MCF 10A (cell line): ENCODE data around the gene GPR78. TPM values are rescaled to one million over a fixed set of nuclear protein-coding genes. Genes with fewer than 3 reads are reported as not detected.

Source experiments
- BruUV-seq: library from RNA; stranded (reverse); fragments of 400-500 nt; replicated peaks from 2 replicates; lab custom pipeline; 2021; lab: Mats Ljungman, UMichigan
- CTCF ChIA-PET: fragments of 300-600 bp; sonication (Branson Sonifier 250); formaldehyde crosslinking; extraction: SDS; loops from one replicate; lab custom pipeline; 2021; ENCODE audit warnings: antibody characterized with exemption, inconsistent platforms; lab: Yijun Ruan, JAX
- POLR2A ChIA-PET: fragments of 300-600, 350-650 bp; sonication (Branson Sonifier 250); formaldehyde crosslinking; extraction: SDS; loops from one replicate; lab custom pipeline; 2020; ENCODE audit warnings: antibody characterized with exemption, inconsistent platforms; lab: Yijun Ruan, JAX
- DNase-seq: peaks from one replicate; pipeline ENCODE4 v3.0.0-alpha.2; 2018; ENCODE audit not compliant: unreplicated experiment
- H3K27ac Mint-ChIP-seq: one replicate; pipeline ENCODE4 v1.8.0; 2022; ENCODE audit warnings: mild to moderate bottlenecking, low read depth, mixed read lengths; ENCODE audit not compliant: unreplicated experiment
- H3K27me3 Mint-ChIP-seq: one replicate; pipeline ENCODE4 v1.8.0; 2022; ENCODE audit warnings: mixed read lengths; ENCODE audit not compliant: insufficient read depth, unreplicated experiment
- H3K36me3 Mint-ChIP-seq: one replicate; pipeline ENCODE4 v1.8.0; 2022; ENCODE audit warnings: mild to moderate bottlenecking, moderate library complexity, mixed read lengths; ENCODE audit not compliant: insufficient read depth, unreplicated experiment
- H3K4me1 Mint-ChIP-seq: one replicate; pipeline ENCODE4 v1.8.0; 2022; ENCODE audit warnings: mixed read lengths; ENCODE audit not compliant: insufficient read depth, unreplicated experiment
- H3K4me3 Mint-ChIP-seq: one replicate; pipeline ENCODE4 v1.8.0; 2022; ENCODE audit warnings: mild to moderate bottlenecking, moderate library complexity, mixed read lengths; ENCODE audit not compliant: unreplicated experiment
- H3K9me3 Mint-ChIP-seq: one replicate; pipeline ENCODE4 v1.8.0; 2022; ENCODE audit warnings: mixed read lengths; ENCODE audit not compliant: unreplicated experiment
- intact Hi-C: fragments of 100-400 bp; cut with micrococcal nuclease; formaldehyde crosslinking; loops from 2 replicates; pipeline ENCODE4 v1.14.1; 2022
- total RNA-seq: library from RNA; stranded (reverse); gene quantifications from 2 replicates; pipeline ENCODE4 v1.2.3, GENCODE V29; 2022
- TF ChIP-seq, protein P1 (sequence below): fragments of 200-600 bp; IDR thresholded peaks from one replicate; pipeline ENCODE4 v1.8.0; 2022; ENCODE audit warnings: antibody characterized with exemption, mild to moderate bottlenecking; ENCODE audit not compliant: unreplicated experiment

The GPR78 gene
- total RNA-seq, 1 experiment from 2014 or later = not detected

DNA sequence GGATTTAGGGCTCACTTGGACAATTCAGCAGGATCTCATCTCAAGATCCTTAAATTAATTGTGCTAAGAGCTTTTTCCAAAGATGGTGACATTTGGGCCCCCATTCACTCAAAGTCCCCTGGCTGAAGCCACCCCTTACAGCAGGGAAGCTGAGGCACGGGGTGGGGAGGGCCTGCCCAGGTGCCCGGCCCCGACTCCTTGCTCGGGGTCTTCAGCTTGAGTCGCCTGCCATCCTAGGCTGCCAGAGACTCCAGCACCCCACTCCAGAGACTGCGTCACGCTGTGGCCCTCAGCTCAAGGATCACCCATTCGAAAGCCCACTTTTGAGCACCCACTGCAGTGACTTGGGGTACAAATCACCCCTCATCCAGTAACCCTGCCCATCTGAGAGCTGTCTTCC lies 39.2 kb upstream of the GPR78 start:
- Mint-ChIP-seq H3K4me3 (no peak overlapping the region), H3K4me1 (peaks cover 20% of the 10 kb centered on the region), H3K9me3 (no peaks in the 10 kb centered on the region), H3K27ac (no peak overlapping the region), H3K27me3 (no peaks in the 10 kb centered on the region), H3K36me3 (no peaks in the 10 kb centered on the region)
- TF ChIP-seq, protein P1, sequence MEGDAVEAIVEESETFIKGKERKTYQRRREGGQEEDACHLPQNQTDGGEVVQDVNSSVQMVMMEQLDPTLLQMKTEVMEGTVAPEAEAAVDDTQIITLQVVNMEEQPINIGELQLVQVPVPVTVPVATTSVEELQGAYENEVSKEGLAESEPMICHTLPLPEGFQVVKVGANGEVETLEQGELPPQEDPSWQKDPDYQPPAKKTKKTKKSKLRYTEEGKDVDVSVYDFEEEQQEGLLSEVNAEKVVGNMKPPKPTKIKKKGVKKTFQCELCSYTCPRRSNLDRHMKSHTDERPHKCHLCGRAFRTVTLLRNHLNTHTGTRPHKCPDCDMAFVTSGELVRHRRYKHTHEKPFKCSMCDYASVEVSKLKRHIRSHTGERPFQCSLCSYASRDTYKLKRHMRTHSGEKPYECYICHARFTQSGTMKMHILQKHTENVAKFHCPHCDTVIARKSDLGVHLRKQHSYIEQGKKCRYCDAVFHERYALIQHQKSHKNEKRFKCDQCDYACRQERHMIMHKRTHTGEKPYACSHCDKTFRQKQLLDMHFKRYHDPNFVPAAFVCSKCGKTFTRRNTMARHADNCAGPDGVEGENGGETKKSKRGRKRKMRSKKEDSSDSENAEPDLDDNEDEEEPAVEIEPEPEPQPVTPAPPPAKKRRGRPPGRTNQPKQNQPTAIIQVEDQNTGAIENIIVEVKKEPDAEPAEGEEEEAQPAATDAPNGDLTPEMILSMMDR = no peak
- CTCF ChIA-PET = interaction anchor here (0.6 to 0.7 kb wide), 2 partner anchors 36 to 231 kb away, joined by 3 read pairs; no protein-coding TSS in a partner anchor
- intact Hi-C loops = no loop called here
- BruUV-seq = no TSS peak
- POLR2A ChIA-PET = no interaction called here
- DNase-seq = no peak

DNA sequence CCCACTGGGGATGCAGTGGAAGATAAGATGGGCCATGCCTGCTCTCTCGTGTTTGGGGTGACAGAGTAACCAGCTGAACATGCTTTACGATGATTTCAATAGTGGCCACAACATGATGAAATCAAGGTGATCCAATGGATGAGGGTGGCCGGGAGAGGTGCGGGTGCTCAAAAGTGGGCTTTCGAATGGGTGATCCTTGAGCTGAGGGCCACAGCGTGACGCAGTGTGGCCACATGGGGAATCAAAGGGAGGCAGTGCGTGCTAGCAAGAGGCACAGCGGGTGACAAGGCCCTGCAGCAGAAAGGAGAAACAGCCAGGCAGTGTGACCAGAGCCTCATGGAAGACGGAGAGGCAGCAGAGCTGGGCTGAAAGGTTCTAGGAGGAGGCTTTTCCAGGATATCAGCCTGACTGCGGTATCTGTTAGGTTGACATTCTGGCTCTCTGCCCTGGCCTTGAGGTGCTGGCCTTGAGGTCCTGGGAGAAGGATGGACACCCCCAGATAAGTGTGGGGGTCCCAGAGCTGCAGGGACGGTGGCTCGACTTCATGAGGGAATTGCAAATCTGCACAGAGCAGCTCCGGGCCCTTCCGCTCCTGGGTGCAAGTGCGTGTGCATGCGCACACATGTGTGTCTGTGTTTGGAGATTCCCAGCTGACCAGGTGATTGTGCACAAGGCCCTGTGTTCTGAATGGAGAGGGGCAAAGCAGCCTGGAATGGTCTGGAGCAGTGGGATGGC lies 38.0 kb upstream of the GPR78 start:
- Mint-ChIP-seq H3K9me3 (no peaks in the 10 kb centered on the region), H3K36me3 (no peaks in the 10 kb centered on the region), H3K4me3 (no peak overlapping the region), H3K4me1 (peaks cover 15% of the 10 kb centered on the region), H3K27me3 (no peaks in the 10 kb centered on the region), H3K27ac (no peak overlapping the region)
- no peak for DNase-seq
- BruUV-seq = no TSS peak
- TF ChIP-seq, protein P1 = no peak
- POLR2A ChIA-PET = interaction anchor here (0.5 to 0.7 kb wide), 2 partner anchors 11 to 1180 kb away, joined by 3 to 4 read pairs; no protein-coding TSS in a partner anchor
- CTCF ChIA-PET = interaction anchor here (0.5 to 0.7 kb wide), 3 partner anchors 22 to 1171 kb away, joined by 3 to 4 read pairs (median 3); no protein-coding TSS in a partner anchor
- intact Hi-C loops = no loop called here

DNA sequence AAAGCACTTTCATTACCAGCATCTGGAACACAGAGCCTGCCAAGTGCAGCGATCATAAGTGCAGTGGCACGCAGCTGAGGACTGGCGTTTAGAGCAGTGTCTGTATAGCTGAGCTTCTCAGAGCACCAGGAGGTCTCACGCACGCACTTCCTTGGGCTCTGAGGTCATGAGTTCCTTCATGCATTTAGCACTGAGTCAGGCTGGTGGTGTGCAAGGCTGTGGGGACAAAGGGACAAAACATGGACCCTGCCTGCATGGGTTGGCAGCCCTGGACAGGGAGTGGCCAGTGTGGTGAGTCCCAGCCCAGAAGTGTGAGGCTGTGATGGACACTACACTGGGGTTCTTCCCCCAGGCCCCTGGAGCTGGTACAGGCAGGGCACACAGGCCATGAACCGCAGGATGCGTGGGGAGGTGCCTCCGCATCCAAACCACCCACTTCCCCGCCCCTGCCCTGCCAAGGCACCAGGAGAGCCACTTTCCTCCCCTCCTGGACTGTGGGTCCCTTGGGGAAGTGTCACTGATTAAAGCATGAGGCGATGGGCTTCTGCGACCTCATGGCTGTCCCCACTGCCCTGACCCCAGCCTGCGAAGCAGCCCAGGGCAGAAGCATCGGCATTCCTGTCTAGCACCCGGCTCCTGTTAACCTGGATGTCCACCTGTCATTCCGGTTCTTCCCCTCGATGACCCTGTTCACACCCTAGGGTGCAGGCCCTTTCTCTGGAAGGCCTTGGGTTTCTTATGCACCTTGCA lies 37.2 kb upstream of the GPR78 start:
- ChIA-PET POLR2A (interaction anchor here (0.7 kb wide), 1 partner anchor 1180 kb away, joined by 3 read pairs; no protein-coding TSS in a partner anchor), CTCF (interaction anchor here (0.5 to 0.6 kb wide), 2 partner anchors 21 to 301 kb away, joined by 3 to 4 read pairs; no protein-coding TSS in a partner anchor)
- no peaks in the 10 kb centered on the region for H3K27me3 Mint-ChIP-seq
- DNase-seq = no peak
- H3K27ac Mint-ChIP-seq = no peak overlapping the region
- TF ChIP-seq, protein P1 = no peak
- no peak overlapping the region for H3K4me3 Mint-ChIP-seq
- intact Hi-C loops = no loop called here
- no peaks in the 10 kb centered on the region for H3K9me3 Mint-ChIP-seq
- H3K4me1 Mint-ChIP-seq = peaks cover 17% of the 10 kb centered on the region
- H3K36me3 Mint-ChIP-seq = no peaks in the 10 kb centered on the region
- BruUV-seq = no TSS peak

DNA sequence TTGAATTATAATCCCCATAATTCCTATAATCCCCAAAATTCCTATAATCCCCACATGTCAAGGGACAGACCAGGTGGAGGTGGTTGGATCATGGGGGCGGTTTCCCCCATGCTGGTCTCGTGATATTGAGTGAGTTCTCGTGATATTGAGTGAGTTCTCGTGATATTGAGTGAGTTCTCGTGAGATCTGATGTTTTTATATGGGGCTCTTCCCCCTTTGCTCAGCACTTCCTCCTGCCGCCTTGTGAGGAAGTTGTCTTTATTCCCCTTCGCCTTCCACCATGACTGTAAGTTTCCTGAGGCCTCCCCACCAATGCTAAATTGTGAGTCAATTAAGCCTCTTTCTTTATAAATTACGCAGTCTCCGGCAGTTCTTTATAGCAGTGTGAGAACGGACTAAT lies 36.6 kb upstream of the GPR78 start:
- H3K27ac Mint-ChIP-seq = no peak overlapping the region
- H3K4me1 Mint-ChIP-seq = peaks cover 11% of the 10 kb centered on the region
- TF ChIP-seq, protein P1 = no peak
- no peak overlapping the region for H3K4me3 Mint-ChIP-seq
- no peaks in the 10 kb centered on the region for H3K9me3 Mint-ChIP-seq
- ChIA-PET CTCF (no interaction called here), POLR2A (interaction anchor here (0.6 kb wide), 1 partner anchor 45 kb away, joined by 3 read pairs; no protein-coding TSS in a partner anchor)
- intact Hi-C loops = no loop called here
- H3K36me3 Mint-ChIP-seq = no peaks in the 10 kb centered on the region
- no peak for DNase-seq
- no TSS peak for BruUV-seq
- no peaks in the 10 kb centered on the region for H3K27me3 Mint-ChIP-seq
